NCI-H1417 (cell line): ENCODE data around the gene TNS3.
"Not testable (repeated sequence)": the region's sequence is repeated elsewhere in the genome, so short reads cannot be mapped to it uniquely, and the experiment has no call there.

Experiments used
- DNase-seq, 3 experiments: peaks; one replicate each; lab custom pipeline; 2025; lab: John Stamatoyannopoulos, UW

TNS3 gene

GRCh38 chr7:47561715-47562446 lies 20.0 kb downstream of the TNS3 start:
- no peak for DNase-seq

GRCh38 chr7:47559306-47560220 lies 22.3 kb downstream of the TNS3 start:
- DNase-seq: no peak

GRCh38 chr7:47557694-47558670 lies 23.9 kb downstream of the TNS3 start:
- no peak for DNase-seq

GRCh38 chr7:47557317-47557693 lies 24.6 kb downstream of the TNS3 start:
- DNase-seq: no peak

GRCh38 chr7:47556511-47557180 lies 25.3 kb downstream of the TNS3 start:
- no peak for DNase-seq

- DNase-seq: no peak
Measured at GRCh38 chr7:47553309-47553708, 28.6 kb downstream of the TNS3 start.

GRCh38 chr7:47552621-47553020 lies 29.3 kb downstream of the TNS3 start:
- no peak for DNase-seq

GRCh38 chr7:47551668-47552440 lies 30.1 kb downstream of the TNS3 start:
- no peak for DNase-seq

- DNase-seq: no peak
Measured at GRCh38 chr7:47550788-47551470, 31.0 kb downstream of the TNS3 start.

- DNase-seq: no peak
Measured at GRCh38 chr7:47549916-47550315, 32.0 kb downstream of the TNS3 start.

- no peak for DNase-seq
Measured at GRCh38 chr7:47549397-47549796, 32.5 kb downstream of the TNS3 start.

- no peak for DNase-seq
Measured at GRCh38 chr7:47548546-47548945, 33.4 kb downstream of the TNS3 start.

- no peak for DNase-seq
Measured at GRCh38 chr7:47546733-47547494, 35.0 kb downstream of the TNS3 start.

GRCh38 chr7:47546171-47546570 lies 35.7 kb downstream of the TNS3 start:
- DNase-seq: no peak

GRCh38 chr7:47544416-47544815 lies 37.5 kb downstream of the TNS3 start:
- no peak for DNase-seq

- DNase-seq: no peak
Measured at GRCh38 chr7:47543714-47544113, 38.2 kb downstream of the TNS3 start.

- no peak for DNase-seq
Measured at GRCh38 chr7:47543056-47543455, 38.9 kb downstream of the TNS3 start.

- DNase-seq: no peak
Measured at GRCh38 chr7:47542051-47542450, 39.9 kb downstream of the TNS3 start.

- not testable (repeated sequence) for DNase-seq
Measured at GRCh38 chr7:47541485-47541884, 40.4 kb downstream of the TNS3 start.
